Measurements from ENCODE around the gene PARVG. TPM values are rescaled to one million over a fixed set of nuclear protein-coding genes. Genes with fewer than 3 reads are reported as not detected.

The PARVG gene
- total and polyA plus RNA-seq, 2 experiments from 2014 or later: 0.33 TPM; not detected in 1

- no peaks in the 10 kb centered on the region for H3K36me3 ChIP-seq
- no peak for DNase-seq (ENCODE audit: low read depth in 1 of 2, low spot score in 1 of 2)
- no peak for TF ChIP-seq CTCF (IDR thresholded peaks at IDR 0.05; ENCODE audit: low read depth, low read length)
- no peak overlapping the region for H3K4me3 ChIP-seq
- no peaks in the 10 kb centered on the region for H3K4me1 ChIP-seq (ENCODE audit: low read depth)
- no peak overlapping the region for H3K27ac ChIP-seq
- no peaks in the 10 kb centered on the region for H3K9me3 ChIP-seq (ENCODE audit: low read depth)
- no peaks in the 10 kb centered on the region for H3K27me3 ChIP-seq
These were observed 20.9 kb upstream of the PARVG start for GRCh38 chr22:44159811-44160210.

GRCh38 chr22:44160421-44160820 is 20.3 kb upstream of the PARVG start:
- no peak for TF ChIP-seq CTCF (IDR thresholded peaks at IDR 0.05; ENCODE audit: low read depth, low read length)
- Histone ChIP-seq H3K4me1 (ENCODE audit: low read depth) (no peaks in the 10 kb centered on the region), H3K27ac (no peak overlapping the region), H3K4me3 (no peak overlapping the region), H3K27me3 (no peaks in the 10 kb centered on the region), H3K36me3 (no peaks in the 10 kb centered on the region), H3K9me3 (ENCODE audit: low read depth) (no peaks in the 10 kb centered on the region)
- DNase-seq (ENCODE audit: low read depth in 1 of 2, low spot score in 1 of 2): no peak

- TF ChIP-seq CTCF (IDR thresholded peaks at IDR 0.05; ENCODE audit: low read depth, low read length): no peak
- no peaks in the 10 kb centered on the region for H3K9me3 ChIP-seq (ENCODE audit: low read depth)
- no peak overlapping the region for H3K27ac ChIP-seq
- H3K4me1 ChIP-seq (ENCODE audit: low read depth): no peaks in the 10 kb centered on the region
- no peaks in the 10 kb centered on the region for H3K36me3 ChIP-seq
- no peak for DNase-seq (ENCODE audit: low read depth in 1 of 2, low spot score in 1 of 2)
- H3K27me3 ChIP-seq: no peaks in the 10 kb centered on the region
- no peak overlapping the region for H3K4me3 ChIP-seq
These were observed 19.1 kb upstream of the PARVG start for GRCh38 chr22:44161673-44162072.

GRCh38 chr22:44162960-44163359 is 17.8 kb upstream of the PARVG start:
- no peaks in the 10 kb centered on the region for H3K9me3 ChIP-seq (ENCODE audit: low read depth)

GRCh38 chr22:44163536-44163935 is 17.2 kb upstream of the PARVG start:
- H3K4me3 ChIP-seq: no peak overlapping the region
- DNase-seq (ENCODE audit: low read depth in 1 of 2, low spot score in 1 of 2): no peak
- TF ChIP-seq CTCF (IDR thresholded peaks at IDR 0.05; ENCODE audit: low read depth, low read length): no peak
- H3K27me3 ChIP-seq: no peaks in the 10 kb centered on the region
- H3K9me3 ChIP-seq (ENCODE audit: low read depth): no peaks in the 10 kb centered on the region
- H3K27ac ChIP-seq: no peak overlapping the region
- no peaks in the 10 kb centered on the region for H3K36me3 ChIP-seq
- no peaks in the 10 kb centered on the region for H3K4me1 ChIP-seq (ENCODE audit: low read depth)

More at GRCh38 chr22:44162960-44163359, 17.8 kb upstream of the PARVG start:
- Histone ChIP-seq H3K36me3 (no peaks in the 10 kb centered on the region), H3K27ac (no peak overlapping the region), H3K4me1 (ENCODE audit: low read depth) (no peaks in the 10 kb centered on the region), H3K27me3 (no peaks in the 10 kb centered on the region), H3K4me3 (no peak overlapping the region)
- no peak for TF ChIP-seq CTCF (IDR thresholded peaks at IDR 0.05; ENCODE audit: low read depth, low read length)
- DNase-seq (ENCODE audit: low read depth in 1 of 2, low spot score in 1 of 2): no peak

- no peak overlapping the region for H3K27ac ChIP-seq
- H3K36me3 ChIP-seq: no peaks in the 10 kb centered on the region
- H3K4me3 ChIP-seq: no peak overlapping the region
- TF ChIP-seq CTCF (IDR thresholded peaks at IDR 0.05; ENCODE audit: low read depth, low read length): no peak
- H3K4me1 ChIP-seq (ENCODE audit: low read depth): no peaks in the 10 kb centered on the region
- no peaks in the 10 kb centered on the region for H3K9me3 ChIP-seq (ENCODE audit: low read depth)
- DNase-seq (ENCODE audit: low read depth in 1 of 2, low spot score in 1 of 2): no peak
- H3K27me3 ChIP-seq: no peaks in the 10 kb centered on the region
These were observed 16.7 kb upstream of the PARVG start for GRCh38 chr22:44164031-44164430.
